Measurements from ENCODE around the gene ABI3. TPM values are rescaled to one million over a fixed set of nuclear protein-coding genes. Genes with fewer than 3 reads are reported as not detected.

Gene ABI3
- total RNA-seq, 1 experiment from 2014 or later, result not detected

GRCh38 chr17:49218941-49219913 is 8.7 kb downstream of the ABI3 start:
- in situ Hi-C loops (cut with HindIII; ENCODE audit: low pct_unique_long_range_greater_than_20kb, low sequenced_read_pairs), result no loop called here
- DNase-seq (ENCODE audit: low read depth, low spot score), result peak; percentile 13

GRCh38 chr17:49219987-49220386 is 9.5 kb downstream of the ABI3 start:
- in situ Hi-C loops (cut with HindIII; ENCODE audit: low pct_unique_long_range_greater_than_20kb, low sequenced_read_pairs), result no loop called here
- DNase-seq (ENCODE audit: low read depth, low spot score), result no peak

- no peak for DNase-seq (ENCODE audit: low read depth, low spot score)
- in situ Hi-C loops (cut with HindIII; ENCODE audit: low pct_unique_long_range_greater_than_20kb, low sequenced_read_pairs), result no loop called here
Observed at GRCh38 chr17:49223168-49223516, 12.6 kb downstream of the ABI3 start.

- peak; percentile 58 for DNase-seq (ENCODE audit: low read depth, low spot score)
Observed at GRCh38 chr17:49223517-49224197, 13.2 kb downstream of the ABI3 start.

GRCh38 chr17:49224198-49224996 is 13.9 kb downstream of the ABI3 start:
- in situ Hi-C loops (cut with HindIII; ENCODE audit: low pct_unique_long_range_greater_than_20kb, low sequenced_read_pairs), result no loop called here
- DNase-seq (ENCODE audit: low read depth, low spot score), result no peak

More at GRCh38 chr17:49223517-49224197, 13.2 kb downstream of the ABI3 start:
- in situ Hi-C loops (cut with HindIII; ENCODE audit: low pct_unique_long_range_greater_than_20kb, low sequenced_read_pairs), result no loop called here

- no peak for DNase-seq (ENCODE audit: low read depth, low spot score)
- in situ Hi-C loops (cut with HindIII; ENCODE audit: low pct_unique_long_range_greater_than_20kb, low sequenced_read_pairs), result no loop called here
Observed at GRCh38 chr17:49224997-49225337, 14.5 kb downstream of the ABI3 start.

GRCh38 chr17:49225554-49226236 is 15.2 kb downstream of the ABI3 start:
- in situ Hi-C loops (cut with HindIII; ENCODE audit: low pct_unique_long_range_greater_than_20kb, low sequenced_read_pairs), result no loop called here

GRCh38 chr17:49226771-49227435 is 16.4 kb downstream of the ABI3 start:
- in situ Hi-C loops (cut with HindIII; ENCODE audit: low pct_unique_long_range_greater_than_20kb, low sequenced_read_pairs), result no loop called here
- no peak for DNase-seq (ENCODE audit: low read depth, low spot score)

More at GRCh38 chr17:49225554-49226236, 15.2 kb downstream of the ABI3 start:
- no peak for DNase-seq (ENCODE audit: low read depth, low spot score)

- in situ Hi-C loops (cut with HindIII; ENCODE audit: low pct_unique_long_range_greater_than_20kb, low sequenced_read_pairs), result no loop called here
- peak; percentile 78 for DNase-seq (ENCODE audit: low read depth, low spot score)
Observed at GRCh38 chr17:49227436-49228261, 17.1 kb downstream of the ABI3 start.

- in situ Hi-C loops (cut with HindIII; ENCODE audit: low pct_unique_long_range_greater_than_20kb, low sequenced_read_pairs), result no loop called here
- DNase-seq (ENCODE audit: low read depth, low spot score), result no peak
Observed at GRCh38 chr17:49229076-49229804, 18.7 kb downstream of the ABI3 start.

- in situ Hi-C loops (cut with HindIII; ENCODE audit: low pct_unique_long_range_greater_than_20kb, low sequenced_read_pairs), result no loop called here
- DNase-seq (ENCODE audit: low read depth, low spot score), result no peak
Observed at GRCh38 chr17:49229805-49230600, 19.5 kb downstream of the ABI3 start.

GRCh38 chr17:49230636-49231562 is 20.4 kb downstream of the ABI3 start, which contains the start of gene PHOSPHO1:
Gene PHOSPHO1, minus strand, starts transcription at chr17:49230787. Its CDS starts 4,096 bp downstream, at chr17:49226691.
- in situ Hi-C loops (cut with HindIII; ENCODE audit: low pct_unique_long_range_greater_than_20kb, low sequenced_read_pairs), result no loop called here

GRCh38 chr17:49231563-49231894 is 21.0 kb downstream of the ABI3 start:
- DNase-seq (ENCODE audit: low read depth, low spot score), result no peak
- in situ Hi-C loops (cut with HindIII; ENCODE audit: low pct_unique_long_range_greater_than_20kb, low sequenced_read_pairs), result no loop called here

More at GRCh38 chr17:49230636-49231562, 20.4 kb downstream of the ABI3 start, which contains the start of gene PHOSPHO1:
- DNase-seq (ENCODE audit: low read depth, low spot score), result peak; percentile 80

GRCh38 chr17:49234509-49235080 is 24.1 kb downstream of the ABI3 start:
- no peak for DNase-seq (ENCODE audit: low read depth, low spot score)
- in situ Hi-C loops (cut with HindIII; ENCODE audit: low pct_unique_long_range_greater_than_20kb, low sequenced_read_pairs), result no loop called here

Measured in SK-MEL-5 (cell line).